Renal cortical epithelial cell (primary cell): ENCODE results near the gene GPR68. TPM values are rescaled to one million over a fixed set of nuclear protein-coding genes. Genes with fewer than 3 reads are reported as not detected.
"Not testable (repeated sequence)": the region's sequence is repeated elsewhere in the genome, so short reads cannot be mapped to it uniquely, and the experiment has no call there.

Experiments used
- DNase-seq: peaks from one replicate; pipeline ENCODE4 v3.0.0-alpha.2; 2011; ENCODE audit warnings: low read depth
- total RNA-seq: library from RNA; depleted of rRNA; stranded (reverse); fragments of >200 nt; gene quantifications from 2 replicates; pipeline ENCODE4 v1.2.3, GENCODE V29; 2014

GPR68 gene
- total RNA-seq, 1 donor from 2014 or later, result 3.6 TPM

DNA sequence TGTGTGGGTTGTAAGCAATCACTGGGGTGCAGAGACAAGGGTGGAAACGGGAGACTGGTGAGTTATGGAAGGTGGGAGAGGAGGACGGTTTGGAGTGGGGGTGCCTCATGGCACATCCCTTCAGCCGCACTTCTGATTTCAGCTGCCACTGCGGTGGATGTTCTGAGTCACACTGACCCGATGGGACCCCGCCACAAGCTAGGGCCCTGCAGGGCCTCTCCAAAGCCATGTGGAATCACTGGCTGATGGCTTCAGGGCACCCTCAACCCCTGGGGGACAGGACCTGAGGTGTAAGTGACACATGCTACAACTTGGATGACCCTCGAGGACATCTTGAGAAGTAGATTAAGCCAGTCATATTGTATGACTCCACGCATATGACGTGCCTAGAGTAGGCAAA, 53.7 kb downstream of the GPR68 start:
- DNase-seq, result no peak

DNA sequence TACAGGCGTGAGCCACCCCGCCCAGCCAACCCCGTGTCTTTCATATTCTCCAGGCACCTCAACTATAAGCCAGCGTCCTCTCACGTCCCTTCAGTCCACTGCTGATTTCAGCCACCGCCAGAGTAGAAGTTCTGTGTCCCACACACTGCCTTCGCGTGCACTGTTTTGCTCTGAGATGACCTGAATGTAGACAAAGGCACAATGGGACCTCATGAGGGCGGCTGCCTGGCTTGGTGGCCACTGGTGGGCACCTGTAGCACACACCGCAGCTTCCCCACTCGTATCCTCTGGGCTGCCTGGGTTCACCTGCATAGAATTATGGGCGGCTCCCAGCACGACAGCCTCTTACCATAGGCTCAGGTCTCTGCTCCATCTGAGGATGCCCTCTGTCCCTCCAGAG, 57.2 kb downstream of the GPR68 start:
- no peak for DNase-seq

GRCh38 chr14:91186515-91187066, 57.9 kb downstream of the GPR68 start:
- DNase-seq, result peak; percentile 4

- DNase-seq, result no peak
These were observed 58.8 kb downstream of the GPR68 start for GRCh38 chr14:91185721-91186120.

DNA sequence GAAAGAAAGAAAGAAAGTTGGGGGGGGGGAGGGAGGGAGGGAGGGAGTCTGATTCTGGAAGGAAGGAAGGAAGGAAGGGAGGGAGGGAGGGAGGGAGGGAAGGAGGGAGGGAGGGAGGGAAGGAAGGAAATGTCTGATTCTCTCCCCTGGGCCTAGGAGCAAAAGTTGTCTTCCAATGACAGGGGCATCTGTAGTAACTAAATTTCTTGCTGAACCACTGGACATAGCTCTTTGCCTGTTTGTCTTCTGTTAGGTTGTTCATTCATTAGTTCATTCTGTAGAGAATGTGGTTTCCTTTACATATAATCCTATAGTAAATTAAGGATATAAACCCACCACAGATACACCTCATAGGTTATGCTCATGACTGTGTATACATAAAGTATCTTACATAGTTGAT, 59.9 kb downstream of the GPR68 start:
- no peak for DNase-seq

GRCh38 chr14:91182753-91183152, 61.8 kb downstream of the GPR68 start:
- not testable (repeated sequence) for DNase-seq

Other genes starting within 250 kb of the GPR68 start
- gene RPS6KA5, start 184.1 kb downstream of the GPR68 start, total RNA-seq, result 3.3 TPM in 2 replicates
- gene DGLUCY, start 130.6 kb downstream of the GPR68 start, total RNA-seq, result 53.7 and 56.8 TPM in 2 replicates
- gene CCDC88C, start 173.1 kb upstream of the GPR68 start, total RNA-seq, result 8.2 and 13.4 TPM in 2 replicates